HepG2 (cell line): Measurements from ENCODE around the gene CSNK1D. TPM values are rescaled to one million over a fixed set of nuclear protein-coding genes. Genes with fewer than 3 reads are reported as not detected.

ENCODE experiments used
- ARNT2 ChIP-seq: sonication (generic); formaldehyde crosslinking; IDR thresholded peaks from 2 replicates; pipeline ENCODE4 v1.8.0; 2022; ENCODE audit warnings: mild to moderate bottlenecking, low read depth, missing genetic modification reagents, moderate library complexity
- CCDC6 ChIP-seq: sonication (generic); formaldehyde crosslinking; IDR thresholded peaks from 2 replicates; pipeline ENCODE4 v1.8.1; 2022; ENCODE audit warnings: mild to moderate bottlenecking, missing genetic modification reagents, moderate library complexity
- CENPT ChIP-seq: sonication (generic); formaldehyde crosslinking; IDR thresholded peaks from 2 replicates; pipeline ENCODE4 v1.8.0; 2022; ENCODE audit warnings: low read depth, mild to moderate bottlenecking, moderate library complexity, missing genetic modification reagents
- DMAP1 ChIP-seq: IDR thresholded peaks from 2 replicates; pipeline ENCODE4 v1.6.1; 2016
- EHMT2 ChIP-seq: fragments of 200-600 bp; sonication (generic); IDR thresholded peaks from 2 replicates; pipeline ENCODE4 v1.7.0; 2017; ENCODE audit warnings: antibody characterized with exemption, low read depth, low read length, borderline replicate concordance
- HBP1 ChIP-seq: IDR thresholded peaks from 2 replicates; pipeline ENCODE4 v1.6.1; 2016; ENCODE audit warnings: low read depth, control low read depth
- HDAC1 ChIP-seq: sonication (generic); formaldehyde crosslinking; IDR thresholded peaks from 2 replicates; pipeline ENCODE4 v1.5.1; 2020; ENCODE audit warnings: mild to moderate bottlenecking, missing genetic modification reagents
- NFKBIZ ChIP-seq: IDR thresholded peaks from 2 replicates; pipeline ENCODE4 v1.6.1; 2018; ENCODE audit warnings: missing genetic modification reagents, missing compliant biosample characterization
- SP140L ChIP-seq: sonication (generic); formaldehyde crosslinking; IDR thresholded peaks from 2 replicates; pipeline ENCODE4 v1.4.0; 2020; ENCODE audit warnings: missing genetic modification reagents, borderline replicate concordance
- TGIF2 ChIP-seq: IDR thresholded peaks from 2 replicates; pipeline ENCODE4 v1.6.1; 2016; ENCODE audit warnings: control low read depth, missing compliant biosample characterization
- ZBTB1 ChIP-seq: sonication (generic); formaldehyde crosslinking; IDR thresholded peaks from 2 replicates; pipeline ENCODE4 v1.4.0; 2020; ENCODE audit warnings: missing genetic modification reagents, borderline replicate concordance
- ZC3H4 ChIP-seq: sonication (generic); formaldehyde crosslinking; IDR thresholded peaks from 2 replicates; pipeline ENCODE4 v1.4.0; 2020; ENCODE audit warnings: missing genetic modification reagents, borderline replicate concordance
- ZFP37 ChIP-seq: sonication (generic); formaldehyde crosslinking; IDR thresholded peaks from 2 replicates; pipeline ENCODE4 v1.4.0; 2020; ENCODE audit warnings: missing genetic modification reagents, borderline replicate concordance
- ZFP82 ChIP-seq: sonication (generic); formaldehyde crosslinking; IDR thresholded peaks from 2 replicates; pipeline ENCODE4 v1.5.1; 2020; ENCODE audit warnings: mild to moderate bottlenecking, missing genetic modification reagents, borderline replicate concordance
- ZNF530 ChIP-seq: sonication (generic); formaldehyde crosslinking; IDR thresholded peaks from 2 replicates; pipeline ENCODE4 v1.5.0; 2020; ENCODE audit warnings: low read depth, mild to moderate bottlenecking, missing genetic modification reagents
- ZNF556 ChIP-seq: sonication (generic); formaldehyde crosslinking; IDR thresholded peaks from 2 replicates; pipeline ENCODE4 v1.4.0; 2020; ENCODE audit warnings: mild to moderate bottlenecking, missing genetic modification reagents, borderline replicate concordance
- ZNF562 ChIP-seq: sonication (generic); formaldehyde crosslinking; IDR thresholded peaks from 2 replicates; pipeline ENCODE4 v1.8.0; 2022; ENCODE audit warnings: missing genetic modification reagents, borderline replicate concordance
- ZNF570 ChIP-seq: sonication (generic); formaldehyde crosslinking; IDR thresholded peaks from 2 replicates; pipeline ENCODE4 v1.4.0; 2020; ENCODE audit warnings: mild to moderate bottlenecking, missing genetic modification reagents, borderline replicate concordance
- ZNF646 ChIP-seq: sonication (generic); formaldehyde crosslinking; IDR thresholded peaks from 2 replicates; pipeline ENCODE4 v1.9.0; 2021; ENCODE audit warnings: mild to moderate bottlenecking, missing genetic modification reagents
- ZNF724P ChIP-seq: sonication (generic); formaldehyde crosslinking; IDR thresholded peaks from 2 replicates; pipeline ENCODE4 v1.8.0; 2022; ENCODE audit warnings: missing genetic modification reagents, borderline replicate concordance
- ZSCAN30 ChIP-seq: sonication (generic); formaldehyde crosslinking; IDR thresholded peaks from 2 replicates; pipeline ENCODE4 v1.5.0; 2020; ENCODE audit warnings: mild to moderate bottlenecking, missing genetic modification reagents
- polyA plus RNA-seq, 8 experiments: library from polyadenylated mRNA; depleted of rRNA in 3 of 8; stranded (reverse) in 7 of 8; unstranded in 1 of 8; fragments of >200 nt; fragmentation: Illumina TruSeq in 4 of 8; extraction: Trizol in 4 of 8; gene quantifications; 2 replicates each; pipeline versions ENCODE4 v1.2.1 to v1.2.3, GENCODE V29; 2011 to 2016; ENCODE audit warnings: low read depth in 4 of 8, missing spikeins in 1 of 8, mixed read lengths in 1 of 8; ENCODE audit not compliant: insufficient read depth in 1 of 8
- total RNA-seq, 5 experiments: library from RNA; depleted of rRNA; stranded (reverse); fragments of >200 nt; fragmentation: Illumina TruSeq; extraction: Trizol; gene quantifications; 2 replicates each; pipeline ENCODE4 v1.2.3, GENCODE V29; 2016; ENCODE audit warnings: low read depth in 1 of 5
- TF ChIP-seq, protein P1 (sequence below): sonication (generic); formaldehyde crosslinking; IDR thresholded peaks from 2 replicates; pipeline ENCODE4 v1.4.0; 2020; ENCODE audit warnings: missing genetic modification reagents

CSNK1D gene
- total and polyA plus RNA-seq, 2 of the 13 experiments (the other 11 are each of a cell fraction or from before 2014, with no cell fraction given), result 31.5 to 128 TPM

DNA sequence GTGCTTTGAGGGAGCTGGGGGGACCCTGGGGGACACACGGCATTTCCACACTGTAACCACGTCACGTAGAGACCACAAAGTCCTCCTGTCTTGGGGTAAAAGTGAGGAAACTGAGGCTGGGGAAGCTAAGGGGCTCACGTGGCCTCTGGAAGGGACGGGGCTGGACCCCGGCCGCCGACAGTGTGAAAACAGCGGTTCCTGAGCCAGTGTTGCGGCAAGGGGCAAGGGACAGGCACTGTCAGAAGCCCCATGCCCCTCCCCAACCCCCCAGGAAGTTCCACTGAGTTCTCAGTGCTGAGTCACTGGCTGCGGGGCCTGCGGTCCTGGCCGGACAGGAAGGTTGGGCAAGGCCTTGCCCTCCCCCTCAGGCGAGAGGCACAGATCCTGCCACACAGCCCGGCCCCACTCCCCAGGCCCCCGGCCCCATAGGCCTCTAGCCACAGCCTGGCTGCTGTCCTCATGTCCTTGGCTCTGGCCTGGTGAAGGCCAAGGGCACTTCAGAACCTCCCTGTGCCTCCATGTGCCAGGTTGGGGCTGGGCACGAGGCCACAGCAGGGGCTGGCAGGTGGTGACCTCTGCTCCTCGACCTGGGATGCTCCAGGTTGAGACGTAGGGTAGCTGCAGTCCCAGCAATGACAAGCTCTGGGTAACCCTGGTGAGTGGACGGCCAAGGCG lies 55.8 kb downstream of the CSNK1D start (continued):
- TF ChIP-seq, protein P1, sequence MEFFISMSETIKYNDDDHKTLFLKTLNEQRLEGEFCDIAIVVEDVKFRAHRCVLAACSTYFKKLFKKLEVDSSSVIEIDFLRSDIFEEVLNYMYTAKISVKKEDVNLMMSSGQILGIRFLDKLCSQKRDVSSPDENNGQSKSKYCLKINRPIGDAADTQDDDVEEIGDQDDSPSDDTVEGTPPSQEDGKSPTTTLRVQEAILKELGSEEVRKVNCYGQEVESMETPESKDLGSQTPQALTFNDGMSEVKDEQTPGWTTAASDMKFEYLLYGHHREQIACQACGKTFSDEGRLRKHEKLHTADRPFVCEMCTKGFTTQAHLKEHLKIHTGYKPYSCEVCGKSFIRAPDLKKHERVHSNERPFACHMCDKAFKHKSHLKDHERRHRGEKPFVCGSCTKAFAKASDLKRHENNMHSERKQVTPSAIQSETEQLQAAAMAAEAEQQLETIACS (CRISPR knock-in tag), result 0 out of 2 replicates have a peak, but pooled peaks have one; percentile 23
- peak; percentile 91; the same call in 1 of the 2 replicates for TF ChIP-seq CENPT (CRISPR knock-in tag)
- TF ChIP-seq ZNF724P, result peak; percentile 48; the same call in 1 of the 2 replicates
- peak; percentile 83 for TF ChIP-seq DMAP1
- no peak for TF ChIP-seq CCDC6 (CRISPR knock-in tag)
- TF ChIP-seq ZNF556, result no peak
- no peak for TF ChIP-seq EHMT2
- TF ChIP-seq NFKBIZ (CRISPR knock-in tag), result peak; percentile 77; the same call in 1 of the 2 replicates
- no peak; the same call in 1 of the 2 replicates for TF ChIP-seq ZNF570 (CRISPR knock-in tag)
- TF ChIP-seq HBP1 (CRISPR knock-in tag), result 0 out of 2 replicates have a peak, but pooled peaks have one; percentile 57
- peak; percentile 73 for TF ChIP-seq ZC3H4
- no peak for TF ChIP-seq ZFP82 (CRISPR knock-in tag)
- TF ChIP-seq ZNF562 (CRISPR knock-in tag), result no peak
- TF ChIP-seq ZNF646 (CRISPR knock-in tag), result no peak
- peak; percentile 40; the same call in 1 of the 2 replicates for TF ChIP-seq ZFP37 (CRISPR knock-in tag)
- no peak for TF ChIP-seq ZNF530 (CRISPR knock-in tag)
- no peak for TF ChIP-seq ZSCAN30 (CRISPR knock-in tag)
- TF ChIP-seq ARNT2, result peak; percentile 71
- TF ChIP-seq HDAC1 (CRISPR knock-in tag), result peak; percentile 55
- TF ChIP-seq TGIF2 (CRISPR knock-in tag), result peak; percentile 84
- TF ChIP-seq ZBTB1, result 0 out of 2 replicates have a peak, but pooled peaks have one; percentile 15
- no peak for TF ChIP-seq SP140L (CRISPR knock-in tag)
